KMS-11 (cell line): ENCODE data around the gene GREM2.

Source experiments
- H2AFZ ChIP-seq: fragments of 200-600 bp; sonication (generic); 2 replicates; pipeline ENCODE4 v1.6.1; 2016; ENCODE audit warnings: antibody characterized with exemption, mixed run types, low read depth
- H3K27ac ChIP-seq: fragments of 200-600 bp; sonication (generic); 2 replicates; pipeline ENCODE4 v1.6.1; 2016; ENCODE audit warnings: mild to moderate bottlenecking, mixed run types
- H3K27me3 ChIP-seq: fragments of 200-600 bp; sonication (generic); 2 replicates; pipeline ENCODE4 v1.6.1; 2017; ENCODE audit warnings: mild to moderate bottlenecking, low read depth, mixed run types, moderate library complexity; ENCODE audit not compliant: insufficient read depth
- H3K36me3 ChIP-seq: fragments of 200-600 bp; sonication (generic); 2 replicates; pipeline ENCODE4 v1.6.1; 2017; ENCODE audit warnings: mild to moderate bottlenecking, mixed run types; ENCODE audit not compliant: insufficient read depth
- H3K4me1 ChIP-seq: fragments of 200-600 bp; sonication (generic); 2 replicates; pipeline ENCODE4 v1.6.1; 2016; ENCODE audit warnings: mild to moderate bottlenecking, low read depth, mixed run types; ENCODE audit not compliant: poor library complexity, severe bottlenecking
- H3K4me2 ChIP-seq: fragments of 200-600 bp; sonication (generic); 2 replicates; pipeline ENCODE4 v1.7.0; 2016; ENCODE audit warnings: mild to moderate bottlenecking, mixed run types
- H3K4me3 ChIP-seq: fragments of 200-600 bp; sonication (generic); IDR thresholded peaks from 2 replicates; pipeline ENCODE4 v1.6.1; 2017; ENCODE audit warnings: low read depth, low read length, mixed read lengths; ENCODE audit not compliant: insufficient read depth
- H3K79me2 ChIP-seq: fragments of 200-600 bp; sonication (generic); 2 replicates; pipeline ENCODE4 v1.6.1; 2016; ENCODE audit warnings: low read depth, mixed run types; ENCODE audit not compliant: insufficient read depth
- H3K9ac ChIP-seq: fragments of 200-600 bp; sonication (generic); 2 replicates; pipeline ENCODE4 v1.6.1; 2016; ENCODE audit warnings: mild to moderate bottlenecking, mixed run types
- H4K20me1 ChIP-seq: fragments of 200-600 bp; sonication (generic); 2 replicates; pipeline ENCODE4 v1.6.1; 2016; ENCODE audit warnings: mild to moderate bottlenecking, mixed run types; ENCODE audit not compliant: insufficient read depth
- TF ChIP-seq, protein P1 (sequence below): fragments of 200-600 bp; sonication (generic); conservative IDR thresholded peaks from 2 replicates; pipeline ENCODE4 v1.6.1; 2017; ENCODE audit warnings: low read depth, mild to moderate bottlenecking, antibody characterized with exemption, low read length, moderate library complexity, mixed read lengths

GREM2 gene

DNA sequence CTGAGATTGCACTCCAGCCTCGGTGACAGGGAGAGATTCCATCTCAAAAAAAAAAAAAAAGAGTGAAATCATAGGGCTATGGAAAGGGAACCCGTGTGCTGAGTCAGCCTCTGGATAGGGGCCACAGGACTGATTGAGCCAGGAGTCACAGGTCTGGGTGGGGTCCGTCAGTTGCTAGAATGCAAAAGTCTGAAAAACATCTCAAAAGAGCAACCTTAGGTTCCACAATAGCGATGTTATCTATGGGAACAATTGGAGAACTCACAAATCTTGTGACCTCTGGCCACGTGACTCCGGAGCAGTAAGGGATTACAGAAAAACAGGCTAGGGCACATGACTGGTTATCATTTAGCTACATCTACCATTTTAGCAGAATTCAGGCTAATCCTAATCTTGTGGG lies 32.8 kb upstream of the GREM2 start:
- H4K20me1 ChIP-seq = no peaks in the 10 kb centered on the region
- H3K4me1 ChIP-seq = no peaks in the 10 kb centered on the region
- TF ChIP-seq, protein P1, sequence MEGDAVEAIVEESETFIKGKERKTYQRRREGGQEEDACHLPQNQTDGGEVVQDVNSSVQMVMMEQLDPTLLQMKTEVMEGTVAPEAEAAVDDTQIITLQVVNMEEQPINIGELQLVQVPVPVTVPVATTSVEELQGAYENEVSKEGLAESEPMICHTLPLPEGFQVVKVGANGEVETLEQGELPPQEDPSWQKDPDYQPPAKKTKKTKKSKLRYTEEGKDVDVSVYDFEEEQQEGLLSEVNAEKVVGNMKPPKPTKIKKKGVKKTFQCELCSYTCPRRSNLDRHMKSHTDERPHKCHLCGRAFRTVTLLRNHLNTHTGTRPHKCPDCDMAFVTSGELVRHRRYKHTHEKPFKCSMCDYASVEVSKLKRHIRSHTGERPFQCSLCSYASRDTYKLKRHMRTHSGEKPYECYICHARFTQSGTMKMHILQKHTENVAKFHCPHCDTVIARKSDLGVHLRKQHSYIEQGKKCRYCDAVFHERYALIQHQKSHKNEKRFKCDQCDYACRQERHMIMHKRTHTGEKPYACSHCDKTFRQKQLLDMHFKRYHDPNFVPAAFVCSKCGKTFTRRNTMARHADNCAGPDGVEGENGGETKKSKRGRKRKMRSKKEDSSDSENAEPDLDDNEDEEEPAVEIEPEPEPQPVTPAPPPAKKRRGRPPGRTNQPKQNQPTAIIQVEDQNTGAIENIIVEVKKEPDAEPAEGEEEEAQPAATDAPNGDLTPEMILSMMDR = no peak
- no peak overlapping the region for H3K27ac ChIP-seq
- no peak overlapping the region for H3K9ac ChIP-seq
- H3K36me3 ChIP-seq = no peaks in the 10 kb centered on the region
- no peak overlapping the region for H3K4me3 ChIP-seq
- H2AFZ ChIP-seq = no peak overlapping the region
- H3K79me2 ChIP-seq = no peaks in the 10 kb centered on the region
- no peaks in the 10 kb centered on the region for H3K27me3 ChIP-seq
- no peak overlapping the region for H3K4me2 ChIP-seq

DNA sequence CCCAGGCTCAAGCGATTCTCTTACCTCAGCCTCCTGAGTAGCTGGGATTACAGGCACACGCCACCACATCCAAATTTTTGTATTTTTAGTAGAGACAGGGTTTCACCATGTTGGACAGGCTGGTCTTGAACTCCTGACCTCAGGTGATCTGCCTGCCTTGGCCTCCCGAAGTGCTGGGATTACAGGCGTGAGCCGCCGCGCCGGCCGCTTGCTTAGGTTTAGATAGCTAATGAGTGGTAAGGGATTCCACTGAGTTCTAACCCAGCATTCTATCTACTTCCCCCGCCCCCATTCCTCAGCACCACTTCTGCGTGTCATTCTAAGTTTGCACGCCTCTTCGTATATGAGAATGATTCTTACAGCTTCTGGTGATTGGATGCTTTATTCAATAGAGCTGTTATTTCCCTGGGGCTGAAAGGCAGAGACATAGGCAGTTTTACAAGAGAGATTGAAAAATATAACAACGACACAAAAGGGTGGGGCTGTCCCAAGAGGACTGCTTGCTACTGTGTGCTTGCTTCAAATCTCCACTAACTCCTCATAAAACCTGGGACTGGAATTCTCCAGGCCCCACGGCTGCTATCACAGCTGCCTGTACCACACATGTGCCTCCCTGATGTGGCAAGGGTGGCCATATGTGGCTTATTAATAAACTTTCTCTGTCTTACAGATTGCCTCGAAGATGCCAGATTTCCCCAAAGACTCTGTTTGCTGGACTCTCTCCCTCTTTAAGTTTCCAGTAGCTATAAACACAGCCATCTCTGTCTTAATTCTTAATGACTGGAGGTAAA lies 23.7 kb upstream of the GREM2 start:
- Histone ChIP-seq H3K27ac (no peak overlapping the region), H3K27me3 (no peaks in the 10 kb centered on the region), H3K4me2 (no peak overlapping the region), H3K36me3 (no peaks in the 10 kb centered on the region), H3K79me2 (no peaks in the 10 kb centered on the region), H3K9ac (no peak overlapping the region), H3K4me3 (no peak overlapping the region), H2AFZ (no peak overlapping the region), H4K20me1 (no peaks in the 10 kb centered on the region), H3K4me1 (no peaks in the 10 kb centered on the region)
- TF ChIP-seq, protein P1 = no peak

DNA sequence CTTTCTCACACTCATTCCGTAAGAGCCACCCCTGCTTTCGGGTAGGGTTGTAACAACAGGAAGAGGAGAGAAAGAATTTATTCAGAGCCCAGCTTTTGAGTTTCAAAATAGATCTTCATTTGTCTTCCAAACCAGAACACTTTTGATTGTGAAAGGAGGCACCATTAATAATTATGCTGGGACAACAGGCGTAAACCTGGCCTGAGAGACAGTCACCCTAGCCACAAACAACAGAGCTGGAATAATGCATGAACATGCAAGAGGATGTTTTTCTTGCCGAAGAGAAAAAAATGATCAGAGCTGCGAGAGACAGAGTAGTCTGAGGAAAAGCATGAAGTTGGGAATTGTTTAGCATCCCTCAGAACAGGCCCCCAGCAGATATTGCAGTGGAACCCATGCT lies 18.5 kb upstream of the GREM2 start:
- Histone ChIP-seq H3K27me3 (no peaks in the 10 kb centered on the region), H2AFZ (no peak overlapping the region), H3K9ac (no peak overlapping the region), H3K79me2 (no peaks in the 10 kb centered on the region), H3K4me3 (no peak overlapping the region), H3K27ac (no peak overlapping the region), H4K20me1 (no peaks in the 10 kb centered on the region), H3K4me1 (no peaks in the 10 kb centered on the region), H3K36me3 (no peaks in the 10 kb centered on the region), H3K4me2 (no peak overlapping the region)
- TF ChIP-seq, protein P1 = no peak

DNA sequence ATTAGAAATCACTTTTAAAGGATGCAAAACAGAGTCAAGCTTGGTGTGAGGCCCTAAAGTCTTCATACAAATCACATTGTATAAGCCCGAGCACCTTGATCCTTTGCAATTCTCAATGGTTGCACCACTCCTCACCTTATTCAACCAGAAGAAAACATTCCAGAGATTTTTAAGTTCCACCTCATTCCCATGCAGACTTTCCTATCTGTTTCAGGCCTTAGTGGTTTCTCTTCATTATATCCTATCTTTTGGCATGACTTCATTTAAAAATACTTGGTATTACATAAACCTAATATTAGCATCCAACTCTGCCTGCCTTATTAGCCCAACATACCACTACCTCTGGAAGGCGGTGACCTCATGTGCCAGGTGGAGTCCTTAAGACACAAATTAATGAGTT lies 9.3 kb upstream of the GREM2 start:
- no peaks in the 10 kb centered on the region for H3K36me3 ChIP-seq
- no peak overlapping the region for H3K27ac ChIP-seq
- H3K4me2 ChIP-seq = no peak overlapping the region
- no peak overlapping the region for H3K9ac ChIP-seq
- H3K79me2 ChIP-seq = no peaks in the 10 kb centered on the region
- no peak overlapping the region for H3K4me3 ChIP-seq
- no peaks in the 10 kb centered on the region for H4K20me1 ChIP-seq
- TF ChIP-seq, protein P1 = no peak
- H3K4me1 ChIP-seq = no peaks in the 10 kb centered on the region
- no peak overlapping the region for H2AFZ ChIP-seq
- no peaks in the 10 kb centered on the region for H3K27me3 ChIP-seq
